ENCODE measurements around the gene SV2C.

DNA sequence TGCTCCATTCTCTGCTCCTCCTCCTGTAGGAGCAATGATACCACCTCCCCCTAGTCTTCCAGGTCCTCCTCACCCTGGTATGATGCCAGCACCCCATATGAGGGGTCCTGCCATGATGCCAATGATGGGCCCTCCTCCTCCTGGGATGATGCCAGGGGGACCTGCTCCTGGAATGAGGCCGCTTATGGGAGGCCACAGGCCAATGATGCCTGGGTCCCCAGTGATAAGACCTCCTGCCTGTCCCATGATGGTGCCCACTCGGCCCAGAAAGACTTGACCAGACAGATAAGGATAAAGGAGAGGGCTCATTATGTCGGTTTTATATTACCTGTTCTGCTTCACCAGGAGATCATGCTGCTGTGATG, 293.7 kb downstream of the SV2C start:
- TF ChIP-seq, protein P1, sequence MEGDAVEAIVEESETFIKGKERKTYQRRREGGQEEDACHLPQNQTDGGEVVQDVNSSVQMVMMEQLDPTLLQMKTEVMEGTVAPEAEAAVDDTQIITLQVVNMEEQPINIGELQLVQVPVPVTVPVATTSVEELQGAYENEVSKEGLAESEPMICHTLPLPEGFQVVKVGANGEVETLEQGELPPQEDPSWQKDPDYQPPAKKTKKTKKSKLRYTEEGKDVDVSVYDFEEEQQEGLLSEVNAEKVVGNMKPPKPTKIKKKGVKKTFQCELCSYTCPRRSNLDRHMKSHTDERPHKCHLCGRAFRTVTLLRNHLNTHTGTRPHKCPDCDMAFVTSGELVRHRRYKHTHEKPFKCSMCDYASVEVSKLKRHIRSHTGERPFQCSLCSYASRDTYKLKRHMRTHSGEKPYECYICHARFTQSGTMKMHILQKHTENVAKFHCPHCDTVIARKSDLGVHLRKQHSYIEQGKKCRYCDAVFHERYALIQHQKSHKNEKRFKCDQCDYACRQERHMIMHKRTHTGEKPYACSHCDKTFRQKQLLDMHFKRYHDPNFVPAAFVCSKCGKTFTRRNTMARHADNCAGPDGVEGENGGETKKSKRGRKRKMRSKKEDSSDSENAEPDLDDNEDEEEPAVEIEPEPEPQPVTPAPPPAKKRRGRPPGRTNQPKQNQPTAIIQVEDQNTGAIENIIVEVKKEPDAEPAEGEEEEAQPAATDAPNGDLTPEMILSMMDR (IDR thresholded peaks at IDR 0.05; ENCODE audit: borderline replicate concordance, extremely low read depth, low read length, poor library complexity, severe bottlenecking): no peak
- TF ChIP-seq EZH2 (IDR thresholded peaks at IDR 0.05; ENCODE audit: borderline replicate concordance, low read depth, low read length, severe bottlenecking): no peak
